ENCODE measurements around the gene ZBTB17.

DNA sequence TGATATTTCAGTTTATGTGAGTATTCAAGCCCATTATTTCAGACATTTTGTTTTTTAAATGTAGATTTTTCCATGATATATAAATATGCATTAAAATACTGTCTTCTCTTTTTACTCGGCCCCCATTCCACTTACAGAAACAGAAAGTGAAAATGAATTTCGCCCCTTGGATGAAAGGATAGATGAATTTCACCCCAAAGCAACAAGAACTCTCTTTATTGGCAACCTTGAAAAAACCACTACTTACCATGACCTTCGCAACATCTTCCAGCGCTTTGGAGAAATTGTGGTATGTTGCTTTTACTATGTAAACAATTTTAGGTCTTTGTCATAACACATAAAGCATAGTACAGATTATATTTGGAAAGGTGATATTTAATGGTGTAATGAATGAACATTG lies 59.9 kb downstream of the ZBTB17 start:
- TF ChIP-seq, protein P1, sequence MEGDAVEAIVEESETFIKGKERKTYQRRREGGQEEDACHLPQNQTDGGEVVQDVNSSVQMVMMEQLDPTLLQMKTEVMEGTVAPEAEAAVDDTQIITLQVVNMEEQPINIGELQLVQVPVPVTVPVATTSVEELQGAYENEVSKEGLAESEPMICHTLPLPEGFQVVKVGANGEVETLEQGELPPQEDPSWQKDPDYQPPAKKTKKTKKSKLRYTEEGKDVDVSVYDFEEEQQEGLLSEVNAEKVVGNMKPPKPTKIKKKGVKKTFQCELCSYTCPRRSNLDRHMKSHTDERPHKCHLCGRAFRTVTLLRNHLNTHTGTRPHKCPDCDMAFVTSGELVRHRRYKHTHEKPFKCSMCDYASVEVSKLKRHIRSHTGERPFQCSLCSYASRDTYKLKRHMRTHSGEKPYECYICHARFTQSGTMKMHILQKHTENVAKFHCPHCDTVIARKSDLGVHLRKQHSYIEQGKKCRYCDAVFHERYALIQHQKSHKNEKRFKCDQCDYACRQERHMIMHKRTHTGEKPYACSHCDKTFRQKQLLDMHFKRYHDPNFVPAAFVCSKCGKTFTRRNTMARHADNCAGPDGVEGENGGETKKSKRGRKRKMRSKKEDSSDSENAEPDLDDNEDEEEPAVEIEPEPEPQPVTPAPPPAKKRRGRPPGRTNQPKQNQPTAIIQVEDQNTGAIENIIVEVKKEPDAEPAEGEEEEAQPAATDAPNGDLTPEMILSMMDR (conservative IDR thresholded peaks at IDR 0.05) = no peak
- TF ChIP-seq EZH2 (IDR thresholded peaks at IDR 0.05; ENCODE audit: low read depth) = no peak
